Neural progenitor cell (in vitro differentiated cells): ENCODE measurements around the gene CCNJ.

Experiments
- CTCF ChIP-seq: fragments of 200-600 bp; sonication (generic); IDR thresholded peaks from 2 replicates; pipeline ENCODE4 v1.5.1; 2017; ENCODE audit warnings: antibody characterized with exemption, mild to moderate bottlenecking
- EZH2 ChIP-seq: fragments of 200-600 bp; sonication (generic); IDR thresholded peaks from 2 replicates; pipeline ENCODE4 v1.6.1; 2017; ENCODE audit warnings: antibody characterized with exemption, mild to moderate bottlenecking, moderate library complexity
- EZH2phosphoT487 ChIP-seq: fragments of 200-600 bp; sonication (generic); IDR thresholded peaks from 2 replicates; pipeline ENCODE4 v1.6.1; 2017; ENCODE audit warnings: antibody characterized with exemption

GRCh38 chr10:96090463-96090800 lies 47.0 kb downstream of the CCNJ start:
- TF ChIP-seq CTCF, result no peak
- TF ChIP-seq EZH2, result no peak
- TF ChIP-seq EZH2phosphoT487, result no peak
